ENCODE results near the gene KAT2B. TPM values are rescaled to one million over a fixed set of nuclear protein-coding genes. Genes with fewer than 3 reads are reported as not detected.
A peak's percentile ranks its signal among the peaks of the same experiment; 100 is the strongest.

KAT2B gene
- total RNA-seq, 1 donor from 2014 or later, result 8.4 TPM

DNA sequence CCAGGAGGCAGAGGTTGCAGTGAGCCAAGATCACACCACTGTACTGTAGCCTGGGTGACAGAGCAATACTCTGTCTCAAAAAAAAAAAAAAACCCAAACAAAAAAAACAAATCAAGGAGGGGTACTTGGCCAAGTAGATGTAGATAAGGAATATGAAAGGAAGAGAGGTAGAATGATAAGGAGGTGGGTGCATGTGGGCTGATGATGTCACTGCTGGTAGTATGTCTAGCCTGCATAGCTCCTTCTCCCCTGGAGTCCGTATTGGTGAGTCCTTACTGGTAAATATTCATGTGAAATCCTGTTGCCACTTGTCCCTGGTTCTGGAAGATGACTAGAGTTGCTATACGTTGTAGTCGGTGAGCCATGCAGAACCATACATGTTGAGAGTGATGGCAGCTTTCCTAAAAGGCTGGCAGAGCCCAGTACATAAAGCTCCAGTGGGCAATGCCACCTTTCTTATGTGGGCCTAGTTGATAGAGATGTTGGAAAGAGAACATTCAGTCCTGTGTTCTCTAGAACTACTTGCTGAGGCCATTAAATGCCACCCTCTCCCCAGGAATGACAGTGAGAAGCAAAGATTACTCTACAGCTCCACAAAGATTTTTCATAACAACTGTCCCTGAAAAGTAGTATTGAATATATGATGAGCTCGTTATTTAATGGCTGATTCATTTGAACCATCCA lies 11.0 kb downstream of the KAT2B start:
- peaks cover 29 to 41% (median 30%) of the 10 kb centered on the region in 3 donors for H3K4me1 ChIP-seq (ENCODE audit: control insufficient read depth in 3 of 3, insufficient read depth in 3 of 3, low read length in 3 of 3)
- H3K27ac ChIP-seq (ENCODE audit: low read depth, low read length), result no peak overlapping the region
- no peak overlapping the region for H3K4me3 ChIP-seq (ENCODE audit: low read length in 3 of 3)
- no peaks in the 10 kb centered on the region for H3K36me3 ChIP-seq (ENCODE audit: control insufficient read depth in 3 of 3, insufficient read depth in 3 of 3, low read length in 3 of 3)
- no peaks in the 10 kb centered on the region for H3K9me3 ChIP-seq (ENCODE audit: control insufficient read depth in 3 of 3, low read length in 3 of 3)
- H3K27me3 ChIP-seq (ENCODE audit: control insufficient read depth in 3 of 3, insufficient read depth in 3 of 3, low read length in 3 of 3), result no peaks in the 10 kb centered on the region
- no peak overlapping the region for H3K9ac ChIP-seq (ENCODE audit: low read depth in 1 of 3, low read length in 3 of 3)

DNA sequence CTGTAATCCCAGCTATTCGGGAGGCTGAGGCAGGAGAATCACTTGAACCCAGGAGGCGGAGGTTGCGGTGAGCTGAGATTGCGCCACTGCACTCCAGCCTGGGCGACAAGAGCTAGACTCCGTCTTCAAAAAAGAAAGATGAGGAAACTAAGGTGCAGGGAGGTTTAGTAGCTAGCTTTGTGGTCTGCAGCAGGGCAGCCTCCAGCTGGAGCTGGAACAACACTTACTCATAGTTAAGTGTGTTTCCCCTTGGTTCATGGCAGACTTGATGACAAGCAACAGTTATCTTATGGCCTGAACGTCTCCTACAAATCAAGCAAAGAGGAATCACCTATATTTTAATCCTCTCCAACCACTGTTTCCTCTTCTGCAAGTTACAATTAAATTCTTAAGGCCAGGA lies 12.6 kb downstream of the KAT2B start:
- Histone ChIP-seq H3K9ac (ENCODE audit: low read depth in 1 of 3, low read length in 3 of 3) (no peak overlapping the region), H3K9me3 (ENCODE audit: control insufficient read depth in 3 of 3, low read length in 3 of 3) (no peaks in the 10 kb centered on the region), H3K4me3 (ENCODE audit: low read length in 3 of 3) (no peak overlapping the region), H3K36me3 (ENCODE audit: control insufficient read depth in 3 of 3, insufficient read depth in 3 of 3, low read length in 3 of 3) (no peaks in the 10 kb centered on the region), H3K27me3 (ENCODE audit: control insufficient read depth in 3 of 3, insufficient read depth in 3 of 3, low read length in 3 of 3) (no peaks in the 10 kb centered on the region), H3K4me1 (ENCODE audit: control insufficient read depth in 3 of 3, insufficient read depth in 3 of 3, low read length in 3 of 3) (peaks cover 37 to 52% (median 37%) of the 10 kb centered on the region in 3 donors), H3K27ac (ENCODE audit: low read depth, low read length) (no peak overlapping the region)

DNA sequence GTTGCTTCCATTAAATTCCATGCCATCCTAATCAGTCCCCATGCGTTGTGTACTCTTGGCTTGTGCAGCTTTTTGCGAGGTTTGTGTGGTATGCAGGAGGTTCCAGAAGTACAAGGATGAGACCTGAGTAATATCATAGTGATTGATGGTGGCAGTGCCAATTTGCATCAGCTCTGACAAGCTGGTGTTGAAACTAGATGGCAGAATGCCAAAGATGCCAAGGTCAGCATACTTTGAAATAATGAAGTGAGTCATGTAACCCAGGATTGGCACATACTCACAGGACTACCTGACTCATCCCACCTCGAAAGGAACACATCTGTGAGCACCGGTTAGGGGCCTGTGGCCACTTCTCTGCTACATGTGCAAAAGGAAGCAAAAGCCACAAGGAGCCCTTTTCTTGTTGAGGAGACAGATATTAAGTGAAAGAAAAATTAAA lies 14.3 kb downstream of the KAT2B start:
- H3K27ac ChIP-seq (ENCODE audit: low read depth, low read length), result peak overlapping the region; percentile 34
- no peak overlapping the region for H3K9ac ChIP-seq (ENCODE audit: low read depth in 1 of 3, low read length in 3 of 3)
- no peaks in the 10 kb centered on the region for H3K9me3 ChIP-seq (ENCODE audit: control insufficient read depth in 3 of 3, low read length in 3 of 3)
- H3K36me3 ChIP-seq (ENCODE audit: control insufficient read depth in 3 of 3, insufficient read depth in 3 of 3, low read length in 3 of 3), result no peaks in the 10 kb centered on the region
- no peaks in the 10 kb centered on the region for H3K27me3 ChIP-seq (ENCODE audit: control insufficient read depth in 3 of 3, insufficient read depth in 3 of 3, low read length in 3 of 3)
- peaks cover 34 to 46% (median 35%) of the 10 kb centered on the region in 3 donors for H3K4me1 ChIP-seq (ENCODE audit: control insufficient read depth in 3 of 3, insufficient read depth in 3 of 3, low read length in 3 of 3)
- no peak overlapping the region for H3K4me3 ChIP-seq (ENCODE audit: low read length in 3 of 3)

DNA sequence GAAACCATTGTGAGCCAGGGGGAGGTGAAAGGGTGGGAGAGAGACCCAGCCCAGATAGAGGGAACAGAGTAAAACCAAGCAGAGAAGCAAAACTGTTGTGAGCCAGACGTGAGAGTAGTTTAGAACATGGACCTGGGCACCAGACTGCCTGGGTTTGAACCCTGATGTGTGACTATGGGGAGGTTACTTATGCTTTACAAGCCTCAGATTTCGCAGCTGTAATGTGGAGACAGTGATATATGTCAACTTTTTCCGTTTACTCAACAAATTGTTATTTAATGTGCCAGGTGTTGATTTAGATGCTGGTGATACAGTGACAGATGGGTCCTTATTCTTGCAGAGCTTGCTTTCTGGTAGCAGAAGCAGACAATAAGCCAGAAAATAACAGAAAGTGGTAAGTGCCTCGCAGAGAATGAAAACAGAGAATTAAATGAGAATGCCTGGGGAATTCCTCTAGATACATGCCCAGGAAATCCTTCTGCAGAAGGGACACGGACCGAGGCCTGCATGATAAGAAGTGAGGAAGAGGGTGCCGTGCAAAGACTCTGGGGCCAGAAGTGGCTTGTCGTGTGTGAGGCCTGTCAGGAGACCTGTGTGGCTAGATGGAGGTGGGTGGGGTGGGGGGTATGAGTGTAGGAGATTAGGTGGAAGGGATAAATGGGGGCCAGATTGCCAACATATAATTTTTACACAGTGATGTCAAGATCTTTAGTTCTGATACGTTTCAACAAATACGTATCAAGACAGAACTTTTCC lies 15.0 kb downstream of the KAT2B start:
- Histone ChIP-seq H3K27me3 (ENCODE audit: control insufficient read depth in 3 of 3, insufficient read depth in 3 of 3, low read length in 3 of 3) (no peaks in the 10 kb centered on the region), H3K9me3 (ENCODE audit: control insufficient read depth in 3 of 3, low read length in 3 of 3) (no peaks in the 10 kb centered on the region), H3K4me1 (ENCODE audit: control insufficient read depth in 3 of 3, insufficient read depth in 3 of 3, low read length in 3 of 3) (peaks cover 33 to 44% (median 35%) of the 10 kb centered on the region in 3 donors), H3K9ac (ENCODE audit: low read depth in 1 of 3, low read length in 3 of 3) (no peak overlapping the region), H3K27ac (ENCODE audit: low read depth, low read length) (peak overlapping the region; percentile 34), H3K36me3 (ENCODE audit: control insufficient read depth in 3 of 3, insufficient read depth in 3 of 3, low read length in 3 of 3) (no peaks in the 10 kb centered on the region), H3K4me3 (ENCODE audit: low read length in 3 of 3) (no peak overlapping the region)

DNA sequence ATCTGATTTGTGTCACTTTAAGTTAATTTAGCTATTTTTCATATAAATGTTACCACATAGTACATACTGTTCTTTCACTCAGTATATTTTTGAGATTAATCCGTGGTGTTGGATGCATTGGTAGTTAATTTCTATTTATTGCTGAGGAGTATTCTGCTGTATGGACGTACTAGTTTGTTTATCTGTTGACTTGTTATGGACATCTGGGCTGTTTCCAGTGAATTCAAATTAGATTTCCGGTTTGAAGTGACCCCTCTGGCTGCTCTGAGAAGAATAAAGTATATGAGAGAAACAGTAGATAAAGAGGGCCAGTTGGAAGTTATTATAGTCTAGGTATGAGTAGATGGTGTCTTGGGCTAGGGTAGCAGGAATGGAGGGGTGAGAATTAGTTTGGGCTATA lies 15.6 kb downstream of the KAT2B start:
- Histone ChIP-seq H3K27me3 (ENCODE audit: control insufficient read depth in 3 of 3, insufficient read depth in 3 of 3, low read length in 3 of 3) (no peaks in the 10 kb centered on the region), H3K9me3 (ENCODE audit: control insufficient read depth in 3 of 3, low read length in 3 of 3) (no peaks in the 10 kb centered on the region), H3K9ac (ENCODE audit: low read depth in 1 of 3, low read length in 3 of 3) (no peak overlapping the region), H3K27ac (ENCODE audit: low read depth, low read length) (no peak overlapping the region), H3K4me1 (ENCODE audit: control insufficient read depth in 3 of 3, insufficient read depth in 3 of 3, low read length in 3 of 3) (peaks cover 33 to 44% (median 37%) of the 10 kb centered on the region in 3 donors), H3K4me3 (ENCODE audit: low read length in 3 of 3) (no peak overlapping the region), H3K36me3 (ENCODE audit: control insufficient read depth in 3 of 3, insufficient read depth in 3 of 3, low read length in 3 of 3) (no peaks in the 10 kb centered on the region)

DNA sequence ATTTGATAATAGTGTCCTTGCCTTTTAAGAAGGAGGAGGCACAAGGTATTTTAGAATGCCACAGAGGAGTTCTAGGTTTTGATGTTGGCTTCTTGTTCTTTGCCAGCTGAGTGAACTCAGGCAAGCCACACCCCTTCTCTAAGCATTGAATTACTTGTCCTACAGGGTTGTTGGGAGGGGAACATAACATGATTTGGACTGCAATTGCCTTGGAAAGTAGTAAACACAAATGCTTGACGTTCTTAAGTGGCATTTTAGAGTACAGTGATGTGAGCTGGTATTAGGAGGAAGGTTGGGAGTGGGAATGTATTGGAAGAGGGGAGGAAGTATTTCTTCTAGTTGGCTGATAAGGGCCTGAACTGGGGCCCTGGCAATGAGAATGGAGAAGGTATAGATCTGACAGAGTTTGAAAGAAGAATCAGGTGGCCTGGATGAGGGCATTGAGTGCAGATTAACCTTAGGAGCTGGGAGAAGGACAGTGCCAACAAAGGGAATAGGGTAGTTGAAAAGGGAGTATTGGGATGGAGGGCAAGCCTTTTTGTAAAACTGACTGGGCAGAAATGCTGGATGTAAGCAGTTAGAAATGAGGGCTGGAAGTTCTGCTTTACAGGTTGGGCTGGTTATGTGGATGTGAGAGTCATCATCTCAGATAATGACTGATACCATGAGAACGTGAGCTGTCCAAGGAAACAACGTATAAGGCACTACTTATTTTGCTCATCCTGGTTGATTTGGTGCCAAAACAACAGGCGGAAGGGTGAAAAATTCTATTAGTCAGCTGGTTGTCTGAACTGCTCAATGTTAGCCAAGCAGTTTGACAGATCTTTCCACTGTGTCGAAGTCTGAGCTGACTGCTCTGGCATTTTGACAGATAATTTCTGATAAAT lies 16.7 kb downstream of the KAT2B start:
- H3K4me1 ChIP-seq (ENCODE audit: control insufficient read depth in 3 of 3, insufficient read depth in 3 of 3, low read length in 3 of 3), result peaks cover 33 to 47% (median 38%) of the 10 kb centered on the region in 3 donors
- H3K36me3 ChIP-seq (ENCODE audit: control insufficient read depth in 3 of 3, insufficient read depth in 3 of 3, low read length in 3 of 3), result no peaks in the 10 kb centered on the region
- H3K9me3 ChIP-seq (ENCODE audit: control insufficient read depth in 3 of 3, low read length in 3 of 3), result no peaks in the 10 kb centered on the region
- H3K27ac ChIP-seq (ENCODE audit: low read depth, low read length), result peak overlapping the region; percentile 75
- no peak overlapping the region for H3K4me3 ChIP-seq (ENCODE audit: low read length in 3 of 3)
- no peaks in the 10 kb centered on the region for H3K27me3 ChIP-seq (ENCODE audit: control insufficient read depth in 3 of 3, insufficient read depth in 3 of 3, low read length in 3 of 3)
- peak overlapping the region in 1 of 3 donors; percentile 9 for H3K9ac ChIP-seq (ENCODE audit: low read depth in 1 of 3, low read length in 3 of 3)

DNA sequence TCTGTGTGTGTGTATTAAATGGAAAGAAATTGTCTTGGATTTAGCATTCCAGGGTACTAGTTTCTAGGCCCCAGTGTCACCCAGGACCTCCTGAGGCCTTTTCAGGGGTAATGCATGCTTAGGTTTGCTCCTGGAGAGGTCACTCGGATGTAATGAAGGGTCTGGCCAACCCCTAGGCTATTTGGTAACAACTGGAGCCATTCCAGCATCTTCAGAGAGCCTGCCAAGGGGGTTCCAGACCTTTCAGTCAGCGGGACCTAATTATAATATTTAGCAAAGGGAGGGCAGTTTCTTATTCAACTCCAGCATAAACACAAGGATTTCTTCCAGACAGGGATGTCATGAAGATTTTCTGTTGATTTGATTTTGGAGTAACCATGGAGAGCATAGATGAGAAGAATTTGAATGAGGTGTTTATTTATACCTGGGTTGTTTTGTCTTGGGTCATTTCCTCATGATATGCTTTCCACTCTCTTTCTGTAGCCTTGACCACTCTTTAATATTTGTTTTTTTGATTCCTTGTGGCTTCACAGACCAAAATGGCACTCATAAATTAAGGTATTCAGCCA lies 17.4 kb downstream of the KAT2B start:
- H3K4me1 ChIP-seq (ENCODE audit: control insufficient read depth in 3 of 3, insufficient read depth in 3 of 3, low read length in 3 of 3), result peaks cover 33 to 47% (median 38%) of the 10 kb centered on the region in 3 donors
- H3K27ac ChIP-seq (ENCODE audit: low read depth, low read length), result peak overlapping the region; percentile 75

DNA sequence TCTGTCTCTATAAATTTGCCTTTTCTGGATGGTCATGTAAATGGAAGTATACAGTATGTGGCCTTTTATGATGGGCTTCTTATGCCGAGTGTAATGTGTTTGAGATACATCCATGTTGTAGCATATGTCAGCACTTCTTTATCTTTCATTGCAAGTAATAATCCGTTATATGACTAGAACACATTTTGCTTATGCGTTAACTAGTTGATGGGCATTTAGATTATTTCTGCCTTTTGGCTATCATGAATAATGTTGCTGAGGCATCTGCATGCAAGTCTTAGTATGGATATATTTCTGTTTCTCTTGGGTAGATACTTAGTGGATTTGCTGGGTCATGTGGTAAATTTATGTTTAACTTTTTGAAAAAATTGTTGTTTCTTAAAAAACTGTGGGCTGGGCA lies 19.7 kb downstream of the KAT2B start:
- peaks cover 29 to 42% (median 37%) of the 10 kb centered on the region in 3 donors for H3K4me1 ChIP-seq (ENCODE audit: control insufficient read depth in 3 of 3, insufficient read depth in 3 of 3, low read length in 3 of 3)
- no peaks in the 10 kb centered on the region for H3K36me3 ChIP-seq (ENCODE audit: control insufficient read depth in 3 of 3, insufficient read depth in 3 of 3, low read length in 3 of 3)
- H3K9ac ChIP-seq (ENCODE audit: low read depth in 1 of 3, low read length in 3 of 3), result no peak overlapping the region
- H3K4me3 ChIP-seq (ENCODE audit: low read length in 3 of 3), result no peak overlapping the region
- H3K9me3 ChIP-seq (ENCODE audit: control insufficient read depth in 3 of 3, low read length in 3 of 3), result no peaks in the 10 kb centered on the region
- no peaks in the 10 kb centered on the region for H3K27me3 ChIP-seq (ENCODE audit: control insufficient read depth in 3 of 3, insufficient read depth in 3 of 3, low read length in 3 of 3)
- H3K27ac ChIP-seq (ENCODE audit: low read depth, low read length), result no peak overlapping the region

More for the DNA sequence above, 17.4 kb downstream of the KAT2B start:
- no peaks in the 10 kb centered on the region for H3K36me3 ChIP-seq (ENCODE audit: control insufficient read depth in 3 of 3, insufficient read depth in 3 of 3, low read length in 3 of 3)
- H3K4me3 ChIP-seq (ENCODE audit: low read length in 3 of 3), result no peak overlapping the region
- no peaks in the 10 kb centered on the region for H3K27me3 ChIP-seq (ENCODE audit: control insufficient read depth in 3 of 3, insufficient read depth in 3 of 3, low read length in 3 of 3)
- no peaks in the 10 kb centered on the region for H3K9me3 ChIP-seq (ENCODE audit: control insufficient read depth in 3 of 3, low read length in 3 of 3)
- no peak overlapping the region for H3K9ac ChIP-seq (ENCODE audit: low read depth in 1 of 3, low read length in 3 of 3)

DNA sequence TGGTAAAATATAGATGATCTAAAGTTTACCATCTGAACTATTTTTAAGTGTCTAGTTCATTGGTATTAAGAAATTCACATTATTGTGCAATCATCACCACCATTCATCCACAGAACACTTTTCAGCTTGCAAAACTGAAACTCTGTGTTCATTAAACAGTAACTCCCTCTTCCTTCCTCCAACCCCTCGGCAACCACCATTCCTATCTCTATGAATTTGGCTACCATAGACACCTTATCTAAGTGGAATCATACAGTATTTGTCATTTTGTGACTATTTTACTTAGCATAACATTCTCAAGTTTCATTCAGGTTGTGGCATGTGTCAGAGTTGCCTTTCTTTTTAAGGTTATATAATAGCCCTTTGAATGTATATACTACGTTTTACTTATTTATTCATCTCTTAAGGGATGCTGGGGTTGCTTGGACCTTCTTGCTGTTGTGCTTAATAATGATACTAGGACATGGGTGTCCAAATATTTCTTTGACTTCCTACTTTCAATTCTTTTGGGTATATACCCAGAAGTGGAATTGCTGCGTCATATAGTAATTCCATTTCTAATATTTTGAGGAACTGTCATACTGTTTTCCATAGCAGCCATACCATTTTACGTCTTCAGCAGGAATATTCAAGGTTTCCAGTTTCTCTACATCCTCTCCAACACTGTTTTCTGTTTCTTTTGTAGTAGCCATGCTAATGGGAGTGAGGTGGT lies 20.9 kb downstream of the KAT2B start:
- H3K9me3 ChIP-seq (ENCODE audit: control insufficient read depth in 3 of 3, low read length in 3 of 3), result no peaks in the 10 kb centered on the region
- H3K9ac ChIP-seq (ENCODE audit: low read depth in 1 of 3, low read length in 3 of 3), result no peak overlapping the region
- H3K36me3 ChIP-seq (ENCODE audit: control insufficient read depth in 3 of 3, insufficient read depth in 3 of 3, low read length in 3 of 3), result no peaks in the 10 kb centered on the region
- H3K4me3 ChIP-seq (ENCODE audit: low read length in 3 of 3), result peak overlapping the region in 1 of 3 donors; percentile 6
- no peaks in the 10 kb centered on the region for H3K27me3 ChIP-seq (ENCODE audit: control insufficient read depth in 3 of 3, insufficient read depth in 3 of 3, low read length in 3 of 3)
- peaks cover 32 to 34% (median 32%) of the 10 kb centered on the region in 3 donors for H3K4me1 ChIP-seq (ENCODE audit: control insufficient read depth in 3 of 3, insufficient read depth in 3 of 3, low read length in 3 of 3)
- peak overlapping the region; percentile 42 for H3K27ac ChIP-seq (ENCODE audit: low read depth, low read length)
